CD4-positive, alpha-beta T cell treated with Interleukin-21 for 1 hour (primary cell): ENCODE measurements around the gene HMCN2.
"Not testable (repeated sequence)": the region's sequence is repeated elsewhere in the genome, so short reads cannot be mapped to it uniquely, and the experiment has no call there.

ENCODE experiments used
- DNase-seq: peaks from one replicate; pipeline ENCODE4 v3.0.0-alpha.2; 2020

HMCN2 gene

DNA sequence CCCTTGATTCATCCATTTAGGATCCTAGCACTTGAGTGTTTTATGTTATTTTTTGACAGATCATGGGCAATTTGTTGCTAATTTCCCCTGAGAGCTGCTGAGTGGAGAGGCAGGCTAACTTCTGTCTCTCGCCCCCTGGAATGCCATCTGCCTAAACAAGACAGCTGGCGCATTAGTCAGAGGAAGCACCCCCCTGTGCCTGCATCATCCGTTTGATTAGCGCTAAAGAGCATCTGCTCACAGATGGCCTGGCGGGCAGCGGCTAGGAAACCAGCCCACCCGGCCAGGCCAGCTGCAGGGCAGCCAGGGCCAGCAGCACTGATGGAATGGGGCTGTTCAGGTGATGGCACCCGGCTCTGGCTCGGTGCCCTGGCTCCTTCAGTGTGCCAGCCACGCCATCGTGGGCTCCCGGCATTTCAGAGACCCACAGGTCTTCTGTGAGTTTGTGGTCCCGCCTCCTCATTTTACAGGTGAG is 156.3 kb downstream of the HMCN2 start:
- no peak for DNase-seq

DNA sequence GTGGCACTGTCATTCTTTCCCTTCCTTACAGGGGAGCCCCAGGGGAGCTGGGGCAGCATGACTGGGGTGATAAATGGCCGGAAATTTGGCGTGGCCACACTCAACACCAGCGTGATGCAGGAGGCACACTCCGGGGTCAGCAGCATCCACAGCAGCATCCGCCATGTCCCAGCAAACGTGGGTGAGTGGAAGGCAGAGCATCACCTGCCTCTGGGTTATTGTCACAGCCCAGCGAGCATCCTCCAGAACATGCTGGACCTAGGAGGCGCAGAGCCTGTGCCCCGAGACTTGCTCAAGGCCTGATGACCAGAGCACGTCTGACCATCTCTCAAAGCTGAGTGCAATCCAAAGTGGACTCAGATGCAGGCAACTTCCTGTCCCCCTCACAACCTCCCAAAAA is 157.0 kb downstream of the HMCN2 start:
- no peak for DNase-seq

DNA sequence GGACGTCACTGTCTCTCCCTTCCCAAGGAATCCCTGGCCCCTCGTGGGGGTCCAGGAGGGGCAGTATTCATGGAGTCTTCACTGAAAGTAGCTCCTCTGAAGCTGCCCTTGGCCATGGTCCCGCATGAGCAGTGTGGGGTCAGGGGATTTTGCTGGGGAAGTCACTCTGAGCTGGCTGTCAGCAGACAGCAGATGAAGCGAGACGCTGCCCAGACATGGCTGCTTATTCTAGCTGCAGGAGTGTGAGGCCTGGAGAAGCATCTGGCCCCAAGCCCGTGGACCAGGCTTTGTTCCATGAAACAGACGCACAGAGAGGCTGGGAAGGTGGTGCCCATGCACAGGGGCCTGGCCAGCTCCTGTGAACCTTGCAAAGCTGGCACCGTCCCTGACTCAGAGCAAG is 157.7 kb downstream of the HMCN2 start:
- no peak for DNase-seq

DNA sequence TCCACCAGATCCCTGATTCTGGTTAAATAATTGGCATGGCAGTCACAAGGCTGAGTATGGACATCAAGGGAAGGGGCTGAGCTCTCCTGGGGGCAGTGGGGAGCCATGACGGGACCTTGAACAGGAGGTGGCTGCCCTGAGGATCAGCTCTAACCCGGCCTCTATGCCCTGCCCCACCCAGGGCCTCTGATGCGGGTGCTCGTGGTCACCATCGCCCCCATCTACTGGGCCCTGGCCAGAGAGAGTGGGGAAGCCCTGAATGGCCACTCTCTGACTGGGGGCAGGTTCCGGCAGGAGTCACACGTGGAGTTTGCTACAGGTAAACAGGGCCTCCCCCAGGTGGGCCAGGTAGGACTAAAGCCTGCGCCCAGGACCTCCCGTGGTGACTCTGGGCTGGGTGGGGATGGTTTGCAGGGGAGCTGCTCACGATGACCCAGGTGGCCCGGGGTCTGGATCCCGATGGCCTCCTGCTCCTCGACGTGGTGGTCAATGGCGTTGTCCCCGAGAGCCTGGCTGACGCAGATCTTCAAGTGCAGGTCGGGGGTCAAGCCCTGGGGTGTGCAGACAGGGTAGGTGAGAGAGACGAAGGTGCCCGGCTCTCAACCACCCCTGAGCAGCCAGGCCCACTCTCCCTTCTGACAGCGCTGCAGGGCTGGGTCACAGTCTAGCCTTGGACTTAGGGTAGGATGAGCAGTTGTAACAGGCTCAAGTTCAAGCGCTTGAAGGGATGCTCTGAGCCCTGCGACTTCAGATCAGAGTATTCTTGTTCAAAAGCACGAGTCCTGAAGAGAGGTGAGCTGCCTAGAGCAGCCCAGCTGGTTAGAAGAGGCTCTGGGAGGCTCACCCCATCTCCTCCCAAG is 159.3 kb downstream of the HMCN2 start:
- no peak for DNase-seq

DNA sequence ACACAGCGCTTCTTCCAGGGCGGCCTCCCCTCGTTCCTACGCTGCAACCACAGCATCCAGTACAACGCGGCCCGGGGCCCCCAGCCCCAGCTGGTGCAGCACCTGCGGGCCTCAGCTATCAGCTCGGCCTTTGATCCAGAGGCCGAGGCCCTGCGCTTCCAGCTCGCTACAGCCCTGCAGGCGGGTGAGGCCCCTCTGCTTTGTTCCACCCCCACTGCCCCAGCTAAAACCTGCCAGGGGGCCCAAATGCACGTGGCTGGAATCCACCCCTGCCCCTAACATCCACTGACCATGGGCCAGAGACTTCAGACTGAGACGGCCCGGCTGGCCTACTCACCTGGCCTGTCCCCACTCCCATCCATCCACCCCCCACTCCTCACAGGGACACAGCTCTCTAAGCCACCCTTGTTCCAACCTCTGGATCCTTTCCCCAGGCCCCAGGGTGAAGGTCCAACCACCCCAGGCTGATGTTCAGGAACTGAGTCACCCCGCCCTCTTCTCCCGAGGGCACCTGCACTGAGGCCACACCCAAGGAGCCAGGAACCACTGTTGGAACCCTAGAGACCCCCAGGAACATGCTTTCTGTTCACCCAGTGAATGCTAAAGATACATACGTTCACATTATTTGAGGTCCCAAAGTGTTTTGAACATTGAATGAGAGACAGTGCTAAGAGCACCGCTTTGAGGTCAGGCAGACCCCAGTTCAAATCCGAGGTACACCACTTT is 160.3 kb downstream of the HMCN2 start:
- no peak for DNase-seq

DNA sequence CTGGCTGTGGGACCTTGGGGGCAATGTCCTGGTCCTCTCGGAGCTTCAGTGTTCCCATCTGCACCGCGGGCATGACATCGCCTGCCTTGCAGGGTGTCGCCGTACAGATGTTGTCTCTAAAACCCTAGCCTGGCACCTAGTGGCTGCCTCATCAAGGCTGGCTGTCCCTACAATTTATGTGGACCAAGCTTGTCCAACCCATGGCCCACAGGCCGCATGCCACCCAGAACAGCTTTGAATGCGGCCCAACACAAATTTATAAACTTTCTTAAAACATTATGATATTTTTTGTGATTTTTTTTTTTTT is 160.9 kb downstream of the HMCN2 start:
- no peak for DNase-seq

DNA sequence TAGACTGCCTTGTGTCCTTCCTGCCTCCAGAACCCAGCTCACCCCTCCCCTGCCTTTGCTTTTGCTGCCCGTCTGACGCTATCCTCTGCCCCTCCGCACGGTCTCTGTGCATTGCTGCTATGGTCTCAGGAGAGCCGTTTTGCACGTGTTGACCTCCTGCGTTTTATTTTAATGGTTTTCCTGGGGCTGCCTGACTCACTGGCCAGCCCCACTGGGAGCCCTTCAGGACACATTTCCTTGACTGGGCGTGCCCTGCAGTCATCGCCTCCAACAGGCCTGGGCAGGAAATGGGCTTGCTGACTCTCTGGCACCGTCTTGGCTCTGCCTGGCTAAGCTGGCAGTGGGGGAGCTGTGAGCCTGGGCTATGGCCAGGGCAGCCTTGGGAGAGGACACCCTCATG is 161.3 kb downstream of the HMCN2 start:
- no peak for DNase-seq

DNA sequence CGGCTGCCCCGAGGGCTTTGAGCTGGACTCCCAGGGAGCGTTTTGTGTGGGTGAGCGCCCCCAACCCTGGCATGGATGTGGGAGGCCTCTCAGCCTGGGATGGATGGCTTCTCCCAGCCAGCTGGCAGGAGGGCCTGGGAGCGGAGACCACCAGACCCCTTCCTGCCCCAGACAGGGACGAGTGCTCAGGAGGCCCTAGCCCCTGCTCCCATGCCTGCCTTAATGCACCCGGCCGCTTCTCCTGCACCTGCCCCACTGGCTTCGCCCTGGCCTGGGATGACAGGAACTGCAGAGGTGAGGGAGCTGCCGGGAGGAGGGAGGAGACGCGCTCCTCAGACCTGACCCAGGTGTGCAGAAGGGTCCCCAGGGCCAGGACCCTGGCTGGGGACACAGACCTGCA is 161.8 kb downstream of the HMCN2 start:
- no peak for DNase-seq

DNA sequence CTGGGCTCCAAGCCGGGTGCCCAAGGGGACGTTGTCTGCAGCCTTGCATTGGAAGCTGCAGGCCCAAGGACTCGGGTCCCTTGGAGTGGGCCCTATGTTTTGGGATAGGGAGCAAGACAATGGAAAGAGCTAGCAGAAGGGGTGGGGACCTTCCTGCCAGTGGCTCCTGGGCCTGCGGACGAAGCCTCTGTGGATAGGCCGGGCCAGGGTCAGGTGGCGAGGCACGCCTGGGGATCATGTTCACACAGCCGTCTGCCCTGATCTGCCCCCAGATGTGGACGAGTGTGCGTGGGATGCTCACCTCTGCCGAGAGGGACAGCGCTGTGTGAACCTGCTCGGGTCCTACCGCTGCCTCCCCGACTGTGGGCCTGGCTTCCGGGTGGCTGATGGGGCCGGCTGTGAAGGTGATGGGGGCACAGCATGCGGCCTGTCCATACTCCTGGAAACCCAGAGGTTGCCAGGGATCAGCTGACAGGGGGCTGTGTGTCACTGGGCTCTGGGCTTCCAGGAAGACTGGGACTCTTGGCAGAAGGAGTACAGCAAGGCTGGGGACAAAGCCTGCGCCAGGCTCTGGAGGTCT is 162.6 kb downstream of the HMCN2 start:
- DNase-seq, result no peak

DNA sequence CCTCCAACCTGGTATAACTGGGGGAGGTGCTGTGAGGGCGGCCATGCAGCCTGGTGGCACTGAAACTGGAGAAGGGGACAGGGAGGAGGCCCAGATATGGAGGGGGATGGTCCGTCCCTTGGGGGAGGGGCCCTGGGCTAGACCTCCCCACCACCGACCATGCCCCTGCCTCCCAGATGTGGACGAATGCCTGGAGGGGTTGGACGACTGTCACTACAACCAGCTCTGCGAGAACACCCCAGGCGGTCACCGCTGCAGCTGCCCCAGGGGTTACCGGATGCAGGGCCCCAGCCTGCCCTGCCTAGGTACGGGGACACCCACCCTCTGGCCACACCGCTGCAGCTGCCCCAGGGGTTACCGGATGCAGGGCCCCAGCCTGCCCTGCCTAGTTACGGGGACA is 163.8 kb downstream of the HMCN2 start:
- no peak for DNase-seq

DNA sequence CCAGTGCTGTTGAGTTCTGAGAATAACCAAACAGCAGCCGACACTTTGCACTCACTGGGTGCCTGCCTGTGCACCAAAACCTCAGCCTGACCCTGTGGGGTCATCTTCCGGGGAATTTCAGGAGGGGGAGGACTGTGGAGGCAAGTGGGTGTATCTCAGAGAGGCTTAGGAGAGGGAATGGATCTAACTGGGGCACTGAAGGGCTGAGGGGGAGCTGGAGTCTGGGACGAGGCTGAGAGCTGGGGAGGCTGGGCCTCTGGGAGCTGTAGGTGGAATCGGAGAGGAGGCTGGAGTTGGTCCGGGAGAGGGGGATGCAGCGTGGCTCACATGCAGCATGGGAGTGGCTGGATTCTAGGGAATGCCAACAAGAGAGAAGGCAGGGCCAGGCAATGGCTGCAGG is 164.3 kb downstream of the HMCN2 start:
- DNase-seq, result no peak

DNA sequence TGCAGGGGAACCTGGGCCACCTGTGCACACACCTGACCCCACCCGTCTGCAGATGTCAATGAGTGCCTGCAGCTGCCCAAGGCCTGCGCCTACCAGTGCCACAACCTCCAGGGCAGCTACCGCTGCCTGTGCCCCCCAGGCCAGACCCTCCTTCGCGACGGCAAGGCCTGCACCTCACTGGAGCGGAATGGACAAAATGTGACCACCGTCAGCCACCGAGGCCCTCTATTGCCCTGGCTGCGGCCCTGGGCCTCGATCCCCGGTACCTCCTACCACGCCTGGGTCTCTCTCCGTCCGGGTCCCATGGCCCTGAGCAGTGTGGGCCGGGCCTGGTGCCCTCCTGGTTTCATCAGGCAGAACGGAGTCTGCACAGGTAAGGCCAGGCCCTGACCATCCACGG is 164.7 kb downstream of the HMCN2 start:
- no peak for DNase-seq

DNA sequence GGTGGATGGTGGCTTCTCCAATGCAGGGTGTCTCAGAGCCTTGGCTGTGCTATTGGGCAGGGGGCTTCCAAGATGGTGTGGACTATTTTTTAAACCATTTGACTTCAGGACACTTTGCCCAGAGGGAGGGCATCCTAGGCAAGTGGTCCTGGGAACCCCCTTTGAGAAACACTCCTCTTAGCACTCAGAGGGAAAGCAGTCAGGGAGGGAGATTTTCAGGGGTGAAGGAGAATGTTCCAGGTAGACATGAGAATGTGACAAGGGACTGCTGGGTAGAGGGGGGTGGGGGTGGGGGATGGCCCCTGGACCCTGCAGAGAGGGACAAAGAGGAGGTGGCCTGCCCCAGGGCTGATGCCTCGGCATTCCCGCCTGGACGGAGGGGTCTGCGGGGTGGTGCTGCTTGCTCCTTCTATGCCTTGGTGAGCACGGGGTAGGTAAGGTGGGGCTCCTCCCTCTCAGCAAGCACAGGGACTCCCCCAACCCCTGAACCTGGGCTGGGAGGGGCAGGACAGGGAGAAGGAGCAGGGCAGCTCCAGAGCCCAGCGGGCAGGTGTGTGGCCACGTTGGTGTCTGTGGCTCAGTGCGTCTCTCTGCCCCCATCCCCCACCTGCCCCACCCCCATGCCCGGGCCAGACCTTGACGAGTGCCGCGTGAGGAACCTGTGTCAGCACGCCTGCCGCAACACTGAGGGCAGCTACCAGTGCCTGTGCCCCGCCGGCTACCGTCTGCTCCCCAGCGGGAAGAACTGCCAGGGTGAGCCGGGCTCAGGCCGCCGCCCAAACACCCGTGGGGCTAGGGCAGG is 165.4 kb downstream of the HMCN2 start:
- DNase-seq, result no peak

DNA sequence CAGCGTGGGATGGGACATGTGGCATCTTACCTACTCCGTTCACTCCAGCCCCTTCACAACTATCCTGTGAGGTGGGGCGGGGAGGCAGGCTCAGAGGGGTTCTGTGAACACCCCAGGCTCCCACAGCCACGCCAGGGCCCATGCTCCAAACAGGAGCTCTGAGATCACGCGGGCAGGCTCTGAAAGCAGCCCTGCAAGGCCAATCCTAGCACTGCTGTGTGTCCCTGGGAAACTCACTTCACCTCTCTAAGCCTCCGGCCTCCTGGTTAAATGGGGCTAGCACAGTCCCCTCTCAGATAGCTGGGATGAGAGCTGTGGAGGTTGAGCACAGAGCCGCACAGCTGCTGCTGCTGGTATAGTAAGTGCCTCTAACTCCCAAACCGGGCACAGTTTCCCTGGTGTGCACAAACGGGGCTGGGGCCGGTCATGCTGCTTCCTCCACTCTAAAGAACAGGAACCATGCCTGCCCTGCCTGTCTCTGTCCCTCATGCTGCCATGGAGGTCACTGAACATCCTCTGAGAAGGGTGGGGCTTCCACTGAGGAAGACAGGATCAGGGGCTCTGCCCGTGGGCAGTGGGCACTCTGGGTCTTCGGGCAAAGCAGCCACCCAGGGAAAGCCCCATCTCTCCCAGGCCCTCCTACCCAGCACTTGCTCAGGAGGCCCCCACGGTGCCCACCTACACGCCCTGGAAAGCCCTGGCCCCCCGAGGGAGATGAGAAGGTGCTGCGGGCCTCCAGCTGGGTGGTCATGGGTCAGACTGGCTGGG is 166.2 kb downstream of the HMCN2 start:
- no peak for DNase-seq

DNA sequence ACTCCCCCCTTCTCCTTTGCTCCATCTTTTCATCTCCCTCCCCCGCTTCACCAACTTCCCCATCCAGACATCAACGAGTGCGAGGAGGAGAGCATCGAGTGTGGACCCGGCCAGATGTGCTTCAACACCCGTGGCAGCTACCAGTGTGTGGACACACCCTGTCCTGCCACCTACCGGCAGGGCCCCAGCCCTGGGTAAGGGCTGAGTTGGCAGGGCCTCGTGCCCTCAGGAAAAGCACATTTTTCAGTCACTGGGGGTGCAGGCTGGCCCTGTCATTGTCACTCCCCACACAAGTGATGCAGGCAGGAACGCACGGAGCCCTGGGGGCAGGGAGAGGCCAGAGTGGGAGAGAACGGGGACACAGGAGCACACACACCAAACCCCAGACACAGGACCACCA is 166.8 kb downstream of the HMCN2 start:
- no peak for DNase-seq

DNA sequence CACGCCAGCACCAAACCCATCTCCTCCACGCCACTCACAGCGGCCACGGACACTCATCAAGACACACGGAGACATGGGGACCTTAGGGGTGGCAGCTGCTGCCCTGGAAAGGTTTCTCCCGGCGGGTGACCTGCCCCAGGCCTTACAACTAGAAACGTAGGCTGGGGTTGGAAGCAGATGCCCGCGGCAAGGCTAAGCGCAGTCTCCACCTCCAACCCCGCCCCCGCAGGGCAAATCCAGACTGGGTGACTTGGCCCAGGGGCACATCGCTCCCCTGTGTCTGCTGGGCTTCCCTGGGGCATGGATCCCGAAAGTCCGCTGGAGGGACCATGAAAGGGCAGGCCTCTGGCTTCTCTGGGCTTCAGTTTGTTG is 167.2 kb downstream of the HMCN2 start:
- DNase-seq, result no peak

DNA sequence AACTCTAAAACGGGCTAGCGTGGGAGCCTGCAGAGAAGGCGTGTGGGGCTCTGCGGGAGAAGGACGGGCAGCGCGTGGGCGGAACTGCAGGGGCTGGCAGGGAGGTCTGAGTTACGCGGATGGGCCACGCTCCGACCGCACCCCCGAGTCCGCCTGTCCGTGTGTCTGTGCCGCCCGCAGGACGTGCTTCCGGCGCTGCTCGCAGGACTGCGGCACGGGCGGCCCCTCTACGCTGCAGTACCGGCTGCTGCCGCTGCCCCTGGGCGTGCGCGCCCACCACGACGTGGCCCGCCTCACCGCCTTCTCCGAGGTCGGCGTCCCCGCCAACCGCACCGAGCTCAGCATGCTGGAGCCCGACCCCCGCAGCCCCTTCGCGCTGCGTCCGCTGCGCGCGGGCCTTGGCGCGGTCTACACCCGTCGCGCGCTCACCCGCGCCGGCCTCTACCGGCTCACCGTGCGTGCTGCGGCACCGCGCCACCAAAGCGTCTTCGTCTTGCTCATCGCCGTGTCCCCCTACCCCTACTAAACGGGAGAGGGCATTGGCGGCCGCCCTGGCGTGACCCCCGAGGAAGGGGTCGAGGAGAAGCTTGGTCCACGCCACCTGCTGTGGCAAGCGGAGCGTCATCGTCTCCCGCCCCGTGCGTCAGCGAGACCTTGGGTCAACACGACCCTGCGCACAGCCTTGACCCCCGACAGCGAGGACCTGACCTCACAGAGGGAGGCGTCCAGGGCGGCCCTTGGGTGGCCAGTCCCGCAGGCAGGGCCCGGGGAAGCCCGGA is 167.8 kb downstream of the HMCN2 start:
- peak; percentile 7 for DNase-seq

DNA sequence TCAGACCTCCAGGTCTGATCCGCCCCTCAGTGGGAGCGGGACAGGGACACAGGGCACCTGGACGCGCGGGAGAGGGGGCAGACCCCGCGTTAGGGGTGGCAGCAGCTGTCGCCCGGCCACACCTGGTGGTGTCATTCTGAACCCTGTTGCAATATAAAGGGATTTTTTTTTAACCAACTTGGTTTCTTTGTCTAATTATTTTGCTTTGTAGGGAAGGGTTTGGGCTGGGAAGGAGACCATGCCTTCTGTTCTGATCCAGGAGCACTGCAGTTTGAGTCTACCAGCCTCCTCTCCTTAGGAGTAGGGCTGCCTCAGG is 168.3 kb downstream of the HMCN2 start:
- no peak for DNase-seq

DNA sequence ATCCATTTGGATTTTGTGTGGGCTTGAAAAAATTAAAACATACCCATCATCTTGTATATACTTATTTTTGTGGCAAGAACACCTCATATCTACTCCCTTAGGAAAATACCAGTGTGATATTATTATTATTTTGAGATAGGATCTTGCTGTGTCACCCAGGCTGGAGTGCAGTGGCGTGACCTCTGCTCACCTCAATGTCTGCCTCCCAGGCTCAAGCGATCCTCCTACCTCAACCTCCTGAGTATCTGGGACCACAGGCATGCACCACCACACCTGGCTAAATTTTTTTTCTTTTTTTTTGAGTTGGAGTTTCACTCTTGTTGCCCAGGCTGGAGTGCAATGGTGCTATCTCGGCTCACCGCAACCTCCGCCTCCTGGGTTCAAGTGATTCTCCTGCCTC is 169.1 kb downstream of the HMCN2 start:
- not testable (repeated sequence) for DNase-seq

DNA sequence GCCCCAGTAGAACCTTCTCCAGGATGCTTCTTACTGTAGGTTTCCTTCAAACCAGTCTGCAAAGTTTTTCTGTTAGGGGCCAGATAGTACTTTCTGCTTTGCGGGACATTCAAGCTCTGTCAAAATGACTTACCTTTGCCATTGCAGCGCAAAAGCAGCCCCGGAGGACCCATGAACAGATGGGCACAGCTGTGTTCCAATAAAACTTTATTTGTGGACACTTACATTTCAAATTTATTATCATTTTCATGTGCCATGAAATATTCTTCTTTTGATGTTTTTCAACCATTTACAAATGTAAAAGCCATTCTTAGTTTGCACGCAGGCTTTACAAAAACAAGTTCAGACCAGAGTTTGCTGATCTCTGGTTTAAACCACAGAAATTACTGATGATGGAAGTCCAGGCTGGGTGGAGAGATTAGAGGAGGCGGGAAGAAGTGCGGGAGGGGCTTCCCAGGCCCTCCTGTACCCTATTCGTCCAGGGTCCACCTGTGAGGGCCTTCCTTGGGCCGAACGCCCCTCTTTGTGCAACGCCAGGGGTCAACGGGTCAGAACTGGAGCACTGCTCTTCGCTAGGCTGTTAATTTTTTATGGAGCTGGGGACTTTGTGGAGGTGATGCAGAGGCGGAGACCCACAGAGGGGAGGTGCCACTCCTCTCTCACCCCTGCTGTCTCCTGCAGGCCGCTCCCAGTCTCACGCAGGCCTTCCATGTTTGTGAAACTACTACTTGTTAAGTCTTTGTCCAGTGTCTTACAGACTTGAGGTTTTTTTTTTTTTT is 171.6 kb downstream of the HMCN2 start:
- no peak for DNase-seq

DNA sequence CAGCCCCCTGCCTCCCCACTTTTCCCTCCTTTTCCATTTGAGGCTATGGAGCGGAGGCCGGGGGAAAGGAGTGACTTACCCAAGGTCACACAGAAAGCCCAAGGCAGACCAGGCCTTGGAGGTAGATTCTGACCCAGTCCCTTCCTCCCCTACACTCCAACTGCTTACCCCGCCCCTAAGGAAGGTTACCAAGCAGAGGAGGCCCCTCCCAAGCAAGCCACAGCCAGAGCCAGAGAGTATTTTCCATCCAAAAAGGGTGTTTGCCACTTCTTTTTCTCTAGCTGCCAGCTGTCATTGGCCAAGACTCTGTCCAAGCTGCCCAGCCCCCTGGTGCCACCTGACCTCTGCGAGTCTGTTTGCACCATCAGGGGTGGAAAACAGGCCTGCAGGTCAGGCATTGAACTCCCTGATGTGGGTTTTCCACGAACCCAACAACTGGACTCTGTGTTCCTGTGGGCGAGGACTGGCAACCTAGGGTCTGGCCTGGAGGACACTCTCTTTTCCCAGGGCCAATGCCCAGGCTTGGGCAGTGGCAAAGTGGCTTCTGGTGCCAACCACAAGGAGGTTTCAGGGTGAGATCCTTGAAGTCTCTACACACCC is 172.9 kb downstream of the HMCN2 start:
- DNase-seq, result no peak
